HL-60 (cell line): ENCODE measurements around the gene GLI2.

ENCODE experiments used
- DNase-seq, 2 experiments: peaks; one replicate each; pipeline ENCODE4 v3.0.0-alpha.2; 2010 to 2020; ENCODE audit warnings: low read depth in 1 of 2, low spot score in 1 of 2
- H3K27ac ChIP-seq: fragments of 250-450 bp; sonication (Bioruptor Pico); replicated peaks from 2 replicates; pipeline ENCODE4 v1.5.1; 2020; ENCODE audit warnings: mild to moderate bottlenecking, moderate library complexity
- H3K27me3 ChIP-seq: fragments of 250-450 bp; sonication (Bioruptor Pico); 2 replicates; pipeline ENCODE4 v1.5.1; 2021; ENCODE audit warnings: mild to moderate bottlenecking, moderate library complexity; ENCODE audit not compliant: insufficient read depth, poor library complexity, severe bottlenecking
- H3K4me3 ChIP-seq: replicated peaks from 2 replicates; pipeline ENCODE4 v1.5.1; 2011; ENCODE audit warnings: mild to moderate bottlenecking, control low read depth, low read length; ENCODE audit not compliant: insufficient read depth
- GABPA ChIP-seq: IDR thresholded peaks from 2 replicates; pipeline ENCODE4 v1.6.1; 2012; ENCODE audit warnings: low read depth
- POLR2AphosphoS5 ChIP-seq: IDR thresholded peaks from 2 replicates; pipeline ENCODE4 v1.6.1; 2012; ENCODE audit warnings: low read depth
- SPI1 ChIP-seq: IDR thresholded peaks from 2 replicates; pipeline ENCODE4 v1.6.1; 2012; ENCODE audit warnings: low read depth, mild to moderate bottlenecking, borderline replicate concordance
- TF ChIP-seq, protein P1 (sequence below): IDR thresholded peaks from one replicate; pipeline ENCODE4 v1.5.1; 2011; ENCODE audit warnings: low read length, control low read depth, inconsistent platforms; ENCODE audit not compliant: insufficient read depth
- TF ChIP-seq, protein P2 (sequence below): IDR thresholded peaks from 2 replicates; pipeline ENCODE4 v1.6.1; 2012; ENCODE audit warnings: low read depth; ENCODE audit not compliant: insufficient replicate concordance

GLI2 gene

DNA sequence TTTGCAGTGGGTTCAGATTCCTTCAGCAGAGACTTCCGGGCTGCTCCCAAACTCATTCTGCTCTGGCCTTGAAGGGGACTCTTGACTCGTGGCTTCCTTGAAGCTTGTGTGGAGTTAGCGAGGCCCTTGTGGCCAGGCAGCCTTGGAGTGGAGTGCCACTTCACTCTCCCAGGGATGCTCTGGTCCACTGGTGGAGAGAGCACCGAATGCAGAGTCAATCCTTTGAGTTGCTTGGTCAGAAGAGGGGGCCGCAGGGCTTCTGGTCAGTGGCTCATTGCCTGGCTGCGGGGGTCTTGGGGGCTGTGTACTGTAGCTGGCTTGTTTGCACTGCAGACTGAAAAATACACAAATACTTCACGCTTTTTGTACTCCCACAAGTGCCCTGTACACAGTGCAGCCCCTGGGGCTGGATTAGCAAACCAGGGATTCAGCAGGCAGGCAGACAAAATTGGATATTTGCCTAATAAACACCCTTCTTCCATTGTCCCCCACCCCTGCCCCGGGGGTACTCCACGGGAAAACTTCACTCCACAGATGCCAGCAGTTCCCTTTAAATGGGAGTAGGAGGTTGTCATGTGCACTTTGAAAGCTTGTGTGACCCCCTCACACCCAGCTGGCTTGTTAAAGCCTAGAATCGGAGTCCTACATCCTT is 3.2 kb downstream of the GLI2 start:
- no peak for DNase-seq
- no peak overlapping the region for H3K27ac ChIP-seq
- no peak overlapping the region for H3K4me3 ChIP-seq
- TF ChIP-seq, protein P1, sequence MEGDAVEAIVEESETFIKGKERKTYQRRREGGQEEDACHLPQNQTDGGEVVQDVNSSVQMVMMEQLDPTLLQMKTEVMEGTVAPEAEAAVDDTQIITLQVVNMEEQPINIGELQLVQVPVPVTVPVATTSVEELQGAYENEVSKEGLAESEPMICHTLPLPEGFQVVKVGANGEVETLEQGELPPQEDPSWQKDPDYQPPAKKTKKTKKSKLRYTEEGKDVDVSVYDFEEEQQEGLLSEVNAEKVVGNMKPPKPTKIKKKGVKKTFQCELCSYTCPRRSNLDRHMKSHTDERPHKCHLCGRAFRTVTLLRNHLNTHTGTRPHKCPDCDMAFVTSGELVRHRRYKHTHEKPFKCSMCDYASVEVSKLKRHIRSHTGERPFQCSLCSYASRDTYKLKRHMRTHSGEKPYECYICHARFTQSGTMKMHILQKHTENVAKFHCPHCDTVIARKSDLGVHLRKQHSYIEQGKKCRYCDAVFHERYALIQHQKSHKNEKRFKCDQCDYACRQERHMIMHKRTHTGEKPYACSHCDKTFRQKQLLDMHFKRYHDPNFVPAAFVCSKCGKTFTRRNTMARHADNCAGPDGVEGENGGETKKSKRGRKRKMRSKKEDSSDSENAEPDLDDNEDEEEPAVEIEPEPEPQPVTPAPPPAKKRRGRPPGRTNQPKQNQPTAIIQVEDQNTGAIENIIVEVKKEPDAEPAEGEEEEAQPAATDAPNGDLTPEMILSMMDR: no peak
- TF ChIP-seq SPI1: no peak
- TF ChIP-seq GABPA: no peak
- TF ChIP-seq POLR2AphosphoS5: no peak
- peaks cover 78% of the 10 kb centered on the region for H3K27me3 ChIP-seq

DNA sequence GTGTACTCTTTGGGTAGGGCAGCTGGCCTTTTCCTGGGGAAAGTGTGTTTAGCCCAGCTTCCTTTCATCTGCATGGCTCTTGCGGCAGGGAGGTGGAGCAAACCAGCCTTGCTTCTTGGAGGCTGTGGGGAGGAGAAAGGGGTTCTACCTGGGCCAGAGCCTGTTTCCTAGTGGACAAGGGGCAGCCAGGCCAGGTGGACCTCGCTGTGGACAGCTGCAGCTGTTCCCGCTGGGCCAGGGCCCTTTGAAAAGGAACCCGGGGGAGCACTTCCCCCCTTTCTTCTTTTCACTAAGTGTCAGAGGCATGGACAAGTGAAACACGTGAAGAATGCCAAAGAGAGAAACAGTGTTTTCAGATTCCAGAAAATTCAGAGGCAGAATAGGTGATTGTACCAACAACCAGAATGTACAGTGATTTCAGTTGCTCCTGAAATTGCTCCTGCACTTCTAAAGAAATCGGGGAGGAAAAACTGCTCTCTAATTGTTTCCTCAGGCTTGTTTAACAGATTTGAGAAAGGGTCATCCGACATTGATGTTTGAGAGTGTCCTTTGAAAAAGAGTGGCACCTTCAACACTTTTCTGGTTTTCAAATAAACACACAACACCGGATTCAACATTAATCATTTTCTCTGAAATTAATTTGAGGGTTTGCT is 3.9 kb downstream of the GLI2 start:
- DNase-seq: no peak
- Histone ChIP-seq H3K27ac (no peak overlapping the region), H3K27me3 (peaks cover 76% of the 10 kb centered on the region), H3K4me3 (no peak overlapping the region)
- TF ChIP-seq, protein P1: no peak
- TF ChIP-seq POLR2AphosphoS5 (no peak), SPI1 (no peak), GABPA (no peak)
- TF ChIP-seq, protein P2, sequence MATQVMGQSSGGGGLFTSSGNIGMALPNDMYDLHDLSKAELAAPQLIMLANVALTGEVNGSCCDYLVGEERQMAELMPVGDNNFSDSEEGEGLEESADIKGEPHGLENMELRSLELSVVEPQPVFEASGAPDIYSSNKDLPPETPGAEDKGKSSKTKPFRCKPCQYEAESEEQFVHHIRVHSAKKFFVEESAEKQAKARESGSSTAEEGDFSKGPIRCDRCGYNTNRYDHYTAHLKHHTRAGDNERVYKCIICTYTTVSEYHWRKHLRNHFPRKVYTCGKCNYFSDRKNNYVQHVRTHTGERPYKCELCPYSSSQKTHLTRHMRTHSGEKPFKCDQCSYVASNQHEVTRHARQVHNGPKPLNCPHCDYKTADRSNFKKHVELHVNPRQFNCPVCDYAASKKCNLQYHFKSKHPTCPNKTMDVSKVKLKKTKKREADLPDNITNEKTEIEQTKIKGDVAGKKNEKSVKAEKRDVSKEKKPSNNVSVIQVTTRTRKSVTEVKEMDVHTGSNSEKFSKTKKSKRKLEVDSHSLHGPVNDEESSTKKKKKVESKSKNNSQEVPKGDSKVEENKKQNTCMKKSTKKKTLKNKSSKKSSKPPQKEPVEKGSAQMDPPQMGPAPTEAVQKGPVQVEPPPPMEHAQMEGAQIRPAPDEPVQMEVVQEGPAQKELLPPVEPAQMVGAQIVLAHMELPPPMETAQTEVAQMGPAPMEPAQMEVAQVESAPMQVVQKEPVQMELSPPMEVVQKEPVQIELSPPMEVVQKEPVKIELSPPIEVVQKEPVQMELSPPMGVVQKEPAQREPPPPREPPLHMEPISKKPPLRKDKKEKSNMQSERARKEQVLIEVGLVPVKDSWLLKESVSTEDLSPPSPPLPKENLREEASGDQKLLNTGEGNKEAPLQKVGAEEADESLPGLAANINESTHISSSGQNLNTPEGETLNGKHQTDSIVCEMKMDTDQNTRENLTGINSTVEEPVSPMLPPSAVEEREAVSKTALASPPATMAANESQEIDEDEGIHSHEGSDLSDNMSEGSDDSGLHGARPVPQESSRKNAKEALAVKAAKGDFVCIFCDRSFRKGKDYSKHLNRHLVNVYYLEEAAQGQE: no peak

DNA sequence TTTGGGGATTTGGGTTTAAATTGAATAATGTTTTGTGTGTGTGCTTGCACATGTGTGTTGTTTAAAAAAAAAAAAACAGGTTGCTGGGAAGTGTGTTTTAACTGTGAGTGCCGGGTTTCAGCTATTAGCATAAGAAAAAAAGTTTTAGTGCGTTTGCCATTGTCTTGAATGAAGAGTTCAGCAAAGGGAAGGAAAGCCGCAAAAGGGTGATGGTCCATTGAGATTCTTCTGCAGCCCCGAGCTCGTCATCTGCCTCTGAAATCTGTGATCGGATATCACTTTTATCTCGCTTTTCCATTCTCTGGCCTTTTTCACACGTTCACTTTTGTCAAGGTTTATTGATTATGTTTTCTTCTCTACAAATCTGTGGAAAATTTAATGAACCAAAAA is 4.7 kb downstream of the GLI2 start:
- H3K27me3 ChIP-seq: peaks cover 68% of the 10 kb centered on the region
- H3K27ac ChIP-seq: no peak overlapping the region
- no peak for TF ChIP-seq GABPA
- TF ChIP-seq, protein P1: no peak
- TF ChIP-seq SPI1: no peak
- no peak for TF ChIP-seq POLR2AphosphoS5
- TF ChIP-seq, protein P2: no peak
- no peak overlapping the region for H3K4me3 ChIP-seq
- DNase-seq: no peak
